ENCODE measurements around the gene ZRANB3.

The ZRANB3 gene

DNA sequence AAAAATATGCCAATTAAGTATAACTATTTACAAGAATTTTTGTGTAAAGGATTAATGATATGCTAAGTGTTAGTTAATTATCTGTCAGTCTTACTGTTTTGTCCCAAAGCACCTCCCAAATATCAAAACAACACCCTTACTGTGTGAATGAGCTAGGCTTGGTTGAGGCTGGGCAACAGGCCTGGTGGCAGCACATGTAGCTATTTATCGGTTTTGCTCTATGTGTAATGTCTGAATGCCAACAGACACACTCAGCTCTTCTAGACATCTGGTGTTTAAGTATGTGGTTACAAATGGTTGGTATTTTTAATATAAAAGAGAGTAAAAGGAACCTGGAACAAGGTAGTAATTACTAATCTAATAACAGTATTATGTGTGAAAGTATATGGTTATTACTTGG is 303.6 kb downstream of the ZRANB3 start:
- Histone ChIP-seq H3K4me3 (no peak overlapping the region), H3K27ac (no peak overlapping the region)
- no peak for DNase-seq (ENCODE audit: low spot score)
- TF ChIP-seq, protein P1, sequence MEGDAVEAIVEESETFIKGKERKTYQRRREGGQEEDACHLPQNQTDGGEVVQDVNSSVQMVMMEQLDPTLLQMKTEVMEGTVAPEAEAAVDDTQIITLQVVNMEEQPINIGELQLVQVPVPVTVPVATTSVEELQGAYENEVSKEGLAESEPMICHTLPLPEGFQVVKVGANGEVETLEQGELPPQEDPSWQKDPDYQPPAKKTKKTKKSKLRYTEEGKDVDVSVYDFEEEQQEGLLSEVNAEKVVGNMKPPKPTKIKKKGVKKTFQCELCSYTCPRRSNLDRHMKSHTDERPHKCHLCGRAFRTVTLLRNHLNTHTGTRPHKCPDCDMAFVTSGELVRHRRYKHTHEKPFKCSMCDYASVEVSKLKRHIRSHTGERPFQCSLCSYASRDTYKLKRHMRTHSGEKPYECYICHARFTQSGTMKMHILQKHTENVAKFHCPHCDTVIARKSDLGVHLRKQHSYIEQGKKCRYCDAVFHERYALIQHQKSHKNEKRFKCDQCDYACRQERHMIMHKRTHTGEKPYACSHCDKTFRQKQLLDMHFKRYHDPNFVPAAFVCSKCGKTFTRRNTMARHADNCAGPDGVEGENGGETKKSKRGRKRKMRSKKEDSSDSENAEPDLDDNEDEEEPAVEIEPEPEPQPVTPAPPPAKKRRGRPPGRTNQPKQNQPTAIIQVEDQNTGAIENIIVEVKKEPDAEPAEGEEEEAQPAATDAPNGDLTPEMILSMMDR (IDR thresholded peaks at IDR 0.05), result no peak

DNA sequence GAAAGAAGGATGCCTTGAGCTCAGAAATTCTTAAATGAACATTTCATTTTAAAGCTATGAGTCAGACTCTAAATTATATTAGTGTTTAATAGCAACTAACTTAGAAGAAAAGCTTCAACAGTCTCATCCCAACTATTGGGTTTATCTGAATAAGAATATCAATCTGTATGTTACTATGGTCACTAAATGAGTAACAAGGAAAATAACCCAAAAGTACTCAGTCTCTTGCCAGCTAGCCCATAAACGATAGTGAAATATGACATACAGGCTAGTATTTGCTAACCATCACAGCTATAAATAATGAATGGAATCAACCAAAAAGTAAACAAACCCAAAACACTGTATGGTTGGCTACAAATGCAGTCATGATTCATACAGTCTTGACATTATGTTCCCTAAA is 304.1 kb downstream of the ZRANB3 start:
- TF ChIP-seq, protein P1 (IDR thresholded peaks at IDR 0.05), result no peak
- Histone ChIP-seq H3K4me3 (no peak overlapping the region), H3K27ac (no peak overlapping the region)
- no peak for DNase-seq (ENCODE audit: low spot score)

DNA sequence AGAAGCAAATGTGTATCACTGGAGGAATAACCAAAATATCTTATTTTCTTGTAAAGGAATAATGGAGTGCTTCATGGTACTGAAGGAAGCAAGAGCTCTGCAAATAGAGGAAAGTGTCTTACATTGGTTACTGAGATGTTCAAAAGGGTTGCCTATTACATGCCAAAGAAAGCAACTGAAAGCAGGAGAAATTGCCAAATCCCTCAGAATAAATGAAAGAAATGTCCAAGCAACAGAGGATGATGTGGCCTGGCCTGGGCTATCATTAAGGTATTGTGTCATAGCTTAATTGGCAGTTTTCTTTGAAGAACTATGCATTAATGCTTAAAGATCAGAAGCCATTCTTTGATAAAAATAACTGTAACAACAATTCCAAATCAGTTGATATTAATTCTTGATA is 305.2 kb downstream of the ZRANB3 start:
- Histone ChIP-seq H3K27ac (no peak overlapping the region), H3K4me3 (no peak overlapping the region)
- DNase-seq (ENCODE audit: low spot score), result no peak
- TF ChIP-seq, protein P1 (IDR thresholded peaks at IDR 0.05), result no peak

DNA sequence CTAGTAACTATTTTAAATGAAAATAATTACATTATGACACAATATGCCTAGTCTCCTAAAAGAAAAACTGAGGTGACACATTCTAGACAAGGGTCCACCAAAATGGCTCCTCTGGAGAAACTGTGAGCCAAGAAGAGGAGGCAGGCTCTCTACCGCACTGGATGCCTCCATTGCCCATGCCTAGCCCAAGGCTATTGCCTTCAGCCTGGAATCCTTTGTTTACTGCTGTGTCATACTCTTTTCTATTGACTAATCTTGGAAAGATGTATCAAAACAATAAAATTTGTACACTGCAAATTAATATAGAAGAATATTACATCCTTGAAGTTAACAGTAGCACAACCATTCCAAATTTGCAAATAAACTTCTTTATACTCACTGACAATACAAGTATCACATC is 311.8 kb downstream of the ZRANB3 start:
- TF ChIP-seq, protein P1 (IDR thresholded peaks at IDR 0.05), result no peak
- no peak for DNase-seq (ENCODE audit: low spot score)
- no peak overlapping the region for H3K4me3 ChIP-seq
- no peak overlapping the region for H3K27ac ChIP-seq

DNA sequence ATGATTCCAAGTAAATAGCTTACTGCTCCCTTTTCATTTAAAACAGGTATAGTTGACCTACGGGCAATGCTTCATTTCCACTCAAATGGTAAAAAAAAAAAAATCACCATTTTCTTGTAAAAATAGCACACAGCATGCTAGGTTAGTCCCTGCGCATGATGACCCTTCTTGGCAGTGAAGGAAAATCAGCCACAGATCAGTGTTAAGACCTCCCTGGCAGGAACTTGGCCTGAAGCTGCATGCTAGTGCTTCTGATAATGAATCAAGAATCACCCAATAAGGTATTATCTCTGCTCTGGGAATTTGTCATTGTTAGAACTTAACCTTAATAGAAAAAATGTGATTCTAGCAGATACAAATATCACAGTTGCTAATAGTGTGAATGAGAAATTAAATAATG is 312.6 kb downstream of the ZRANB3 start:
- TF ChIP-seq, protein P1 (IDR thresholded peaks at IDR 0.05), result no peak
- DNase-seq (ENCODE audit: low spot score), result no peak
- H3K27ac ChIP-seq, result no peak overlapping the region
- no peak overlapping the region for H3K4me3 ChIP-seq

DNA sequence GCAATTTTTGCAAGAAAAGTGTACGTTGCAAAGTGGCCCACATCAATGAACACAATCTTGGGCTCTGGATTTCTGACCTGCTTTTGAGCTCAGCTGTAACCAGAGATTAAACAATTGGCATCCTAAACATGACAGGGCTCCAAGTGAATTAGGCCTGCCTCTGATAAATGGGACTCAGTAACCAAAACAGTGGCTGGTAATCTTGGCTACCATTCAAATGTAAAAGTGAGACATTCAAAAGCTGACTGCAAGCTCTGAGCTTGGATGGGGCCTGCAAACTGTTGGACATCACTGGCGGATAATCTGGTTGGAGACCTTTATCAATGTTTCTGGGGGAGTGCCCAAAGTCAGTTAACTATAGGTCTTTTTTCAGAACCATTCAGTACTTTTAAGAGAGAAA is 318.3 kb downstream of the ZRANB3 start:
- Histone ChIP-seq H3K27ac (no peak overlapping the region), H3K4me3 (no peak overlapping the region)
- TF ChIP-seq, protein P1 (IDR thresholded peaks at IDR 0.05), result no peak
- DNase-seq (ENCODE audit: low spot score), result no peak

DNA sequence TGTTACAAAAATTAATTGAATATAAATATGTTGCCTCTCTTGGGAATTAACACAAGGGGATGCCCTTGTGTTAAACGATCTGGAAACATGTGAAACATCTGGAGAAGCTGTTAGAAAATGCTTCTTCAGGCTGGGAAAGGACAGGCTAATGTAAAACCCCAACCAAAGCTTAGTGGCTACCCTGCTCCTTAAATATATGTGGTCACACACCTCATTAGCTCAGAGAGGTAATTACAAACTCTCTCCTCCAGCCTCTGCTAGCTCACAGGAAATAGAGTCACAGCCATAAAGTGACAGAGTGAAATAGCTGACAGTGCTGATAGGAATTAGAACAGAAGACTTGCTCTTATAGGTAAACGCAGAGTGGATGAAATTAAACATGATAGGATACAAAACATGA is 323.0 kb downstream of the ZRANB3 start:
- no peak for DNase-seq (ENCODE audit: low spot score)
- TF ChIP-seq, protein P1 (IDR thresholded peaks at IDR 0.05), result no peak
- Histone ChIP-seq H3K27ac (no peak overlapping the region), H3K4me3 (no peak overlapping the region)

Data from coronary artery (tissue), 2 donors.